ENCODE measurements around the gene MSL1. TPM values are rescaled to one million over a fixed set of nuclear protein-coding genes. Genes with fewer than 3 reads are reported as not detected.

Gene MSL1
- total RNA-seq, 2 donors from 2014 or later, result 42.2 to 52.5 TPM

DNA sequence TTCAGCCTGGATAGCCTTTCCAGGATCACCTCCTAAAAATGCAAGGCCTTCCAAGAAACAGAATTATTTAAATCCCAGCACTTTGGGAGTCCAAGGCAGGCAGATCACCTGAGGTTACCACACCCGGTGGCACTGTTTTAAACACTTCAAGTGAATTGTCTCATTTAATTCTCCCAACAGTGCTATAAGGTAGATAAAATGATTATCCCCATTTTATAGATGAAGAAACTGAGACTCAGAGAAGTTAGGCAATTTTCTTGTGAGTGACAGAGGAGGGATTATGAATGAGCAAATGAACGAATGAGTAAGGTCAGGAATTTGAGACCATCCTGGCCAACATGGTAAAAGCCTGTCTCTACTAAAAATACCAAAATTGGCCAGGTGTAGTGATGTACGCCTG, 42.2 kb upstream of the MSL1 start:
- no peaks in the 10 kb centered on the region for H3K9me3 ChIP-seq
- H3K27me3 ChIP-seq, result no peaks in the 10 kb centered on the region
- no peak for DNase-seq (ENCODE audit: low spot score)
- H3K4me3 ChIP-seq, result no peak overlapping the region
- peaks cover 45% of the 10 kb centered on the region for H3K36me3 ChIP-seq
- H3K4me1 ChIP-seq, result peaks cover 0 to 26% of the 10 kb centered on the region in 2 donors
- no peak overlapping the region for H3K27ac ChIP-seq
- TF ChIP-seq, protein P1, sequence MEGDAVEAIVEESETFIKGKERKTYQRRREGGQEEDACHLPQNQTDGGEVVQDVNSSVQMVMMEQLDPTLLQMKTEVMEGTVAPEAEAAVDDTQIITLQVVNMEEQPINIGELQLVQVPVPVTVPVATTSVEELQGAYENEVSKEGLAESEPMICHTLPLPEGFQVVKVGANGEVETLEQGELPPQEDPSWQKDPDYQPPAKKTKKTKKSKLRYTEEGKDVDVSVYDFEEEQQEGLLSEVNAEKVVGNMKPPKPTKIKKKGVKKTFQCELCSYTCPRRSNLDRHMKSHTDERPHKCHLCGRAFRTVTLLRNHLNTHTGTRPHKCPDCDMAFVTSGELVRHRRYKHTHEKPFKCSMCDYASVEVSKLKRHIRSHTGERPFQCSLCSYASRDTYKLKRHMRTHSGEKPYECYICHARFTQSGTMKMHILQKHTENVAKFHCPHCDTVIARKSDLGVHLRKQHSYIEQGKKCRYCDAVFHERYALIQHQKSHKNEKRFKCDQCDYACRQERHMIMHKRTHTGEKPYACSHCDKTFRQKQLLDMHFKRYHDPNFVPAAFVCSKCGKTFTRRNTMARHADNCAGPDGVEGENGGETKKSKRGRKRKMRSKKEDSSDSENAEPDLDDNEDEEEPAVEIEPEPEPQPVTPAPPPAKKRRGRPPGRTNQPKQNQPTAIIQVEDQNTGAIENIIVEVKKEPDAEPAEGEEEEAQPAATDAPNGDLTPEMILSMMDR (IDR thresholded peaks at IDR 0.05), result no peak

GRCh38 chr17:40084477-40084876, 37.3 kb upstream of the MSL1 start:
- no peak overlapping the region for H3K27ac ChIP-seq

DNA sequence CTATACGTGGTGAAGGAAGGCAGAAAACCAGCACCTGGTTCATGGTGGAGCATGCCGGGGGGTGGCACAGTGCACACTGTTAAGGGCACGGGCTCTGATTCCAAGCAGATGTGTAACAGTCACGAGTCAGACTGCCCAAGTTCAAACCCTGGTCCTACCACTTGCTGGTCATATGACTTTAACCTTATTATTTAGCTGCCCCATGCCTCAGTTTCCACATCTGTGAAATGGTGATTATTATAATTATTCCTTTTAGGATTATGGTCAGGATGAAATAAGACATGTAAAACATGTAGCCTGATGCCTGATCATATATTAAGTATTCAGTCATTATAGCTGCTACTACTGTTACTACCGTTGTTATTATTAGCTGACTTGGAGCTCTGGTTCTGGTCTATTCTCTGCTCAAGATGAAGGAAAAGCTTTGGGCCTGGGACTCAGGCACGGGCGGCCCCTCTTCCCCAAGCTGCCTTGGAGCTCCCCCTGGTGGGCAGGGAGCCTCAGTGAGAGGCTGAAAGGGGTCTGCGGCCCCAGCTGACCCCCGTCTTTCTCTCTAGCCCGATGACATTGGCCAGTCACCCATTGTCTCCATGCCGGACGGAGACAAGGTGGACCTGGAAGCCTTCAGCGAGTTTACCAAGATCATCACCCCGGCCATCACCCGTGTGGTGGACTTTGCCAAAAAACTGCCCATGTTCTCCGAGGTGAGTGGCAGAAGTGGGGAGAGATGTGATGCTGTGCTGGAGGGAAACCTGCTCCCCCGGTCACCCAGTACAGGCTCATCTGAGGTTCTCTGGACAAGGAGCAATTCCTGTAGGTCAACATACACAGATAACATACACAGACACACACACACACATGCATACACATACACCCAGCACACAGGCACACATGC, 35.4 kb upstream of the MSL1 start:
- Histone ChIP-seq H3K36me3 (peaks cover 72% of the 10 kb centered on the region), H3K4me1 (peaks cover 0 to 31% of the 10 kb centered on the region in 2 donors), H3K4me3 (no peak overlapping the region), H3K27ac (peak overlapping the region in 1 of 2 donors; percentile 56), H3K9me3 (no peaks in the 10 kb centered on the region), H3K27me3 (no peaks in the 10 kb centered on the region)
- no peak for DNase-seq (ENCODE audit: low spot score)
- TF ChIP-seq, protein P1 (IDR thresholded peaks at IDR 0.05), result peak; percentile 81 to 93

More at GRCh38 chr17:40084477-40084876, 37.3 kb upstream of the MSL1 start:
- H3K36me3 ChIP-seq, result peaks cover 74% of the 10 kb centered on the region
- H3K4me1 ChIP-seq, result peaks cover 0 to 12% of the 10 kb centered on the region in 2 donors
- TF ChIP-seq, protein P1 (IDR thresholded peaks at IDR 0.05), result no peak
- DNase-seq (ENCODE audit: low spot score), result no peak
- no peaks in the 10 kb centered on the region for H3K27me3 ChIP-seq
- no peaks in the 10 kb centered on the region for H3K9me3 ChIP-seq
- no peak overlapping the region for H3K4me3 ChIP-seq

- DNase-seq (ENCODE audit: low spot score), result no peak
- no peaks in the 10 kb centered on the region for H3K9me3 ChIP-seq
- H3K4me3 ChIP-seq, result no peak overlapping the region
- H3K36me3 ChIP-seq, result peaks cover 72% of the 10 kb centered on the region
- no peak overlapping the region for H3K27ac ChIP-seq
- H3K4me1 ChIP-seq, result peaks cover 0 to 39% of the 10 kb centered on the region in 2 donors
- TF ChIP-seq, protein P1 (IDR thresholded peaks at IDR 0.05), result no peak
- no peaks in the 10 kb centered on the region for H3K27me3 ChIP-seq
Measured at GRCh38 chr17:40087049-40087794, 34.5 kb upstream of the MSL1 start.

DNA sequence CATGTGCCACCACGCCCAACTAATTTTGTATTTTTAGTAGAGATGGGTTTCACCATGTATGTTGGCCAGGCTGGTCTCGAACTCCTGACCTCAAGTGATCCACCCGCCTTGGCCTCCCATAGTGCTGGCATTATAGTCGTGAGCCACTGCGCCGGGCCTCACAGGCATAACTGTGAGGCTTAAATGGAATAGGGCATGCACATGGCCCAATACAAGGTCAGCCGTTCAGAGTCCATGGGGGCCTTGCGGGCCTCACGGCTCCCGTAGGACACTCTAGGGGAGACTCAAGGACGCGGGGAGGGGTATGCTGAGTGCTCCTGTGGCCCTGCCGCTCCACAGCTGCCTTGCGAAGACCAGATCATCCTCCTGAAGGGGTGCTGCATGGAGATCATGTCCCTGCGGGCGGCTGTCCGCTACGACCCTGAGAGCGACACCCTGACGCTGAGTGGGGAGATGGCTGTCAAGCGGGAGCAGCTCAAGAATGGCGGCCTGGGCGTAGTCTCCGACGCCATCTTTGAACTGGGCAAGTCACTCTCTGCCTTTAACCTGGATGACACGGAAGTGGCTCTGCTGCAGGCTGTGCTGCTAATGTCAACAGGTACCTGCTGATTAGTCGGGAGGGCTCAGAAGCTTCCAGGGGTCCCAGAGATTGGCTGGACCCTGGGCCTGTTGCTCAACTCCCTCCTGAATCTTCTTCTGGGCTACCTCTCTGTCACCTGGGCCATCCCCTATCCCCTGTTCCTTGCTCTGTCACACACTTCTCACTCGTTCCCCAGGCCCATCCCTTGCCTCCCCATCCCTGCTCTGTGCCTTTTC, 33.7 kb upstream of the MSL1 start:
- no peak for DNase-seq (ENCODE audit: low spot score)
- Histone ChIP-seq H3K9me3 (no peaks in the 10 kb centered on the region), H3K36me3 (peaks cover 76% of the 10 kb centered on the region), H3K27me3 (no peaks in the 10 kb centered on the region), H3K4me3 (no peak overlapping the region), H3K27ac (no peak overlapping the region), H3K4me1 (peaks cover 0 to 48% of the 10 kb centered on the region in 2 donors)
- TF ChIP-seq, protein P1 (IDR thresholded peaks at IDR 0.05), result no peak
